Cardiac fibroblast (primary cell): ENCODE data around the gene CILP2.

ENCODE experiments used
- DNase-seq, 2 donors: peaks; one replicate each; pipeline versions ENCODE4 v3.0.0 to v3.0.0-alpha.2; 2010; ENCODE audit warnings: low read depth in 2 of 2
- H3K4me3 ChIP-seq, 2 donors: replicated peaks in 1 of 2; 1 replicate in 1 of 2; 2 replicates in 1 of 2; pipeline ENCODE4 v1.5.1; 2011; ENCODE audit warnings: low read depth in 2 of 2, low read length in 2 of 2, mild to moderate bottlenecking in 2 of 2, moderate library complexity in 1 of 2
- CTCF ChIP-seq: IDR thresholded peaks from one replicate; pipeline ENCODE4 v1.5.1; 2011; ENCODE audit warnings: low read depth, mild to moderate bottlenecking, low read length, inconsistent platforms

The CILP2 gene

GRCh38 chr19:19525611-19526380, 12.3 kb upstream of the CILP2 start:
- TF ChIP-seq CTCF = no peak
- H3K4me3 ChIP-seq = no peak overlapping the region
- no peak for DNase-seq

DNA sequence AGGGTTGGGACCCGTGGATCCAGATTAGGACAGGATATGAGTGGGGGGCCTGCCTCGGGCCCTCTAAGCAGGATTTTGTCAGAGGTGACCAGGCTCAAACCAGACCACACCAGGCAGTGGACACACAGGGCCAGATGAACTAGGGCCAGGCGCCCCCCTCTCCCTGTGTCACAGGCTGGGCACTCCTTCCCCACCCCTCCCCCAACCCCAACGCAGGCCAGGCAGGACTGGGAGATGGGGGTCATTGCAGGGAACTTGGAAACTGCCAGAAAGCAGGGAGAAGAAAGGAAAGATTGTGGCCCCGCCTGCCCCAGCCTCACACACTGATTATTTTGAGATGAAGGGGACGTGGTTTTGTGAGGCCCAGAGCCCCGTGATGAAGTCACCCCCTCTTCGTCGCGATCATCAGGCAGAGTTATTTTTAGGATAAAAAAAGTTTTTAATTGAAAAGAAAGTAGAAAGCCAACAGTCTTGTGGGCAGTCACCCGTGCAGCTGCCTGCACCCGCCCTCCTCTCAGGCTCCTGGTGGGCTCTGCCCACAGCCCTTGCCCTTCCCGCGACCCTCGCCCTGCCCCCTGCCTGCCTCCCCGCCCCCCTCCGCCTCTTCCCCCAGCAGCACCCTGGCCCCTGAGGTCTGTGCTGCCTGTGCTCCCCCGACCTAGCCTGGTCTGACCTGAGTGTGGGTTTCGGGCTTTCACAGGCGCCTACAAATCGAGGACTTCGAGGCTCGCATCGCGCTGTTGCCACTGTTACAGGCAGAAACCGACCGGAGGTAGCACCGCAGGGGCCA, 11.3 kb upstream of the CILP2 start:
- no peak overlapping the region for H3K4me3 ChIP-seq
- TF ChIP-seq CTCF = no peak
- DNase-seq = no peak

DNA sequence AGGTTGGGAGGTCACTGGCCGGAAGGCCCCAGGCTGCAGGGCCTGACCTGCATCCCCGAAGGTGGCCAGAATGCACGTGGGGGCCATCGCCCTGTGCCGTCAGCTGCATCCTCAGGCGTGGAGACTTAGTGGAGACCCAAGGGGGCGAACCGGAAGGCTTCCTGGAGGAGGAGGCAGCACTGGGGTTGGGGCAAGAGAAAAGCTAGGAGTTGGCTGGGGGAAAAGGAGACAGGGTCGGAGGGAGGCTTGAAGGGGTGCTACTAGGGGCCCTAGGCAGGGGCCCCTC, 10.8 kb upstream of the CILP2 start:
- TF ChIP-seq CTCF = no peak
- H3K4me3 ChIP-seq = no peak overlapping the region
- DNase-seq = no peak

- TF ChIP-seq CTCF = no peak
- H3K4me3 ChIP-seq = no peak overlapping the region
- DNase-seq = no peak
Observed at GRCh38 chr19:19527674-19528625, 10.1 kb upstream of the CILP2 start.

DNA sequence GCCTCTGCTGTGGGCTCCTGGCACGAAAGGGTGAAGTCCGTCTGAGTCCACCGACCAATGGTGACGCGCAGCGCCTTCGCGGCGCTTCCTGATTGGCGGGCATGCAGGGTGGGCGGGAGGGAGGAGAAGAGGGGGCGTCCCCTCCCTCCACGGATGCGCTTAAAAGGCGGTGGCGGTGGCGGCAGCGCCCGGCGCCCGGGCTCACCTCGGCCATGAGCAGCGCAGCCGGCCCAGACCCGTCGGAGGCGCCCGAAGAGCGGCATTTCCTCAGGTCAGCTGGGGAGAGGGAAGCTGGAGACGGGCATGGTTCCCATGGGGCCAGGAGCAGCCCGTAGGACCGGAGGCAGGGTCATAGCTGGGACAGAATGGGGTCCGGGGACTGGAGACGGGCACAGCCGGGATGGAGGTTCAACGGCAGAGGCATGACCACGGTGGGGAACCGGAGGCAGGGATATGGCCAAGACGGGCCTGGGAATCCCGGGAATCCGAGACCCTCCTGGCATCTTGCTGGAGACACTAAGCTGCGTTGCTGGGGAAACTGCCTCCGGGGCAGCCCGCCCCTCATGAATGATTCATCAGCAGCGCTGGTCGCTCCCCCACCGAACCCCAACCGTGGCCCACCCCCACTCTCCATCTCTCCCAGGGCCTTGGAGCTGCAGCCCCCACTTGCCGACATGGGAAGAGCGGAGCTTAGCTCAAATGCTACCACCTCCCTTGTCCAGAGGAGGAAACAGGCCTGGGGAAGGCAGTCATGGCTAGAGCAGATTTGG, 9.2 kb upstream of the CILP2 start, which contains the start of gene YJEFN3:
Gene YJEFN3 (plus strand): TSS at position 191 of the 770 bp plus-strand sequence. CDS start 22 bp downstream, at position 213.
- DNase-seq = no peak
- no peak within 1 kb of the TSS for H3K4me3 ChIP-seq
- no peak for TF ChIP-seq CTCF
